Parathyroid adenoma (tissue), 2 donors: ENCODE measurements around the gene HPD.
"Not testable (repeated sequence)": the region's sequence is repeated elsewhere in the genome, so short reads cannot be mapped to it uniquely, and the experiment has no call there.

Experiments used
- H2AFZ ChIP-seq: fragments of 300-600 bp; sonication (generic); one replicate; pipeline ENCODE4 v1.7.0; 2017; ENCODE audit warnings: antibody characterized with exemption, mild to moderate bottlenecking
- H3K27ac ChIP-seq: fragments of 300-600 bp; sonication (generic); one replicate; pipeline ENCODE4 v1.7.0; 2017
- H3K27me3 ChIP-seq: fragments of 300-600 bp; sonication (generic); one replicate; pipeline ENCODE4 v1.7.0; 2017; ENCODE audit warnings: low read length; ENCODE audit not compliant: control insufficient read depth, insufficient read depth
- H3K36me3 ChIP-seq: fragments of 300-600 bp; sonication (generic); one replicate; pipeline ENCODE4 v1.7.0; 2017; ENCODE audit warnings: low read length; ENCODE audit not compliant: control insufficient read depth, insufficient read depth
- H3K4me1 ChIP-seq: fragments of 300-600 bp; sonication (generic); one replicate; pipeline ENCODE4 v1.7.0; 2017; ENCODE audit warnings: control low read depth
- H3K4me2 ChIP-seq: fragments of 300-600 bp; sonication (generic); one replicate; pipeline ENCODE4 v1.7.0; 2017; ENCODE audit warnings: low read length
- H3K4me3 ChIP-seq: fragments of 300-600 bp; sonication (generic); one replicate; pipeline ENCODE4 v1.7.0; 2017; ENCODE audit warnings: low read depth, low read length
- H3K79me2 ChIP-seq: fragments of 300-600 bp; sonication (generic); one replicate; pipeline ENCODE4 v1.7.0; 2017; ENCODE audit warnings: control low read depth
- H3K9ac ChIP-seq: fragments of 300-600 bp; sonication (generic); one replicate; pipeline ENCODE4 v1.7.0; 2017; ENCODE audit warnings: mild to moderate bottlenecking
- H3K9me3 ChIP-seq: fragments of 300-600 bp; sonication (generic); one replicate; pipeline ENCODE4 v1.7.0; 2017; ENCODE audit warnings: low read length; ENCODE audit not compliant: control insufficient read depth
- CTCF ChIP-seq: fragments of 300-600 bp; sonication (generic); IDR thresholded peaks from one replicate; pipeline ENCODE4 v1.7.0; 2017; ENCODE audit warnings: antibody characterized with exemption, mild to moderate bottlenecking
- donor health status: primary hyperparathyroidism.

The HPD gene

DNA sequence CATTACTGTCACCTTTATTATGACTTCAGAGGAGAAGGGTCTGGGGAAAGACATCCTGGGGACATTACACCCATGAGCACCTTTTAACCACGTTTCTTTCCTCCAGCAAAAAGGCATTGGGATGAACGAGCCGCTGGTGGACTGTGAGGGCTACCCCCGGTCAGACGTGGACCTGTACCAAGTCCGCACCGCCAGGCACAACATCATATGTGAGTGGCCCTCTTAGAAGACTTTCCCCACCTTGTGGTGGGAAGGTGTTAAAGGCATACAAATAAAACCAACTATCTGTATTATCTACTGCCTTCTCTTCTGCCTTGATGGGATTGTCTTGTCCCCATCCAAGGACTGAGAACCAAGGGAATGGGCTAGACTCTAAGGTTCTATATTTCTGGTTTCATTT, 36.0 kb upstream of the HPD start:
- Histone ChIP-seq H3K4me3 (no peak overlapping the region), H3K9me3 (no peaks in the 10 kb centered on the region), H3K36me3 (no peaks in the 10 kb centered on the region), H3K27ac (no peak overlapping the region), H3K4me1 (peaks cover 5% of the 10 kb centered on the region), H3K27me3 (no peaks in the 10 kb centered on the region), H3K4me2 (no peak overlapping the region), H3K79me2 (peaks cover 15% of the 10 kb centered on the region), H2AFZ (no peak overlapping the region), H3K9ac (no peak overlapping the region)
- no peak for TF ChIP-seq CTCF

GRCh38 chr12:121893961-121894460, 35.4 kb upstream of the HPD start:
- H2AFZ ChIP-seq: no peak overlapping the region
- H3K9me3 ChIP-seq: no peaks in the 10 kb centered on the region
- H3K27ac ChIP-seq: no peak overlapping the region
- TF ChIP-seq CTCF: no peak
- peaks cover 9% of the 10 kb centered on the region for H3K4me1 ChIP-seq
- H3K79me2 ChIP-seq: peaks cover 20% of the 10 kb centered on the region
- H3K9ac ChIP-seq: no peak overlapping the region
- H3K27me3 ChIP-seq: no peaks in the 10 kb centered on the region
- no peak overlapping the region for H3K4me3 ChIP-seq
- H3K36me3 ChIP-seq: no peaks in the 10 kb centered on the region
- no peak overlapping the region for H3K4me2 ChIP-seq

- peaks cover 9% of the 10 kb centered on the region for H3K4me1 ChIP-seq
Observed at GRCh38 chr12:121892673-121893561, 34.3 kb upstream of the HPD start.

GRCh38 chr12:121889661-121890060, 31.0 kb upstream of the HPD start:
- H3K27me3 ChIP-seq, H3K27ac ChIP-seq, H3K9me3 ChIP-seq, H3K36me3 ChIP-seq, H3K9ac ChIP-seq, H3K4me1 ChIP-seq, H2AFZ ChIP-seq: not testable (repeated sequence)
- H3K4me2 ChIP-seq: peak overlapping the region; percentile 71
- peaks cover 17% of the 10 kb centered on the region for H3K79me2 ChIP-seq
- H3K4me3 ChIP-seq: peak overlapping the region; percentile 97

More at GRCh38 chr12:121892673-121893561, 34.3 kb upstream of the HPD start:
- H3K36me3 ChIP-seq: no peaks in the 10 kb centered on the region
- H3K79me2 ChIP-seq: peaks cover 20% of the 10 kb centered on the region
- H3K4me3 ChIP-seq: no peak overlapping the region
- H3K4me2 ChIP-seq: no peak overlapping the region
- H2AFZ ChIP-seq: no peak overlapping the region
- TF ChIP-seq CTCF: no peak
- no peak overlapping the region for H3K9ac ChIP-seq
- H3K27ac ChIP-seq: no peak overlapping the region
- no peaks in the 10 kb centered on the region for H3K27me3 ChIP-seq
- H3K9me3 ChIP-seq: no peaks in the 10 kb centered on the region

DNA sequence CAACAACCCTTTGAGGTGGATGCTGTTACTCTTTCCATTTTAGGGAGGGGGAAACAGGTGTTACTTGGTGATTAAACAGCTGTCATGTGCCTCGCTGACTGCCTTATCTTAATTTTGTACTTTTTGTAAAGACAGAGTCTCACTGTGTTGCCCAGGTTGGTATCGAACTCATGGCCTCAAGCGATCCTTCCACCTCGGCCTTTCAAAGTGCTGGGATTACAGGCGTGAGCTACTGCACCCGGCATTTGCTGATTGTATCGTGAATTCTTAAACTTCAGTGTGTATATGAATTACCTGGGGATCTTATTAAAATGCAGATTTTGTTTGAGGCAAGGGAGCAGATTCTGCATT, 30.6 kb upstream of the HPD start:
- peak overlapping the region; percentile 61 for H3K9ac ChIP-seq
- H3K4me3 ChIP-seq: peak overlapping the region; percentile 97
- no peaks in the 10 kb centered on the region for H3K27me3 ChIP-seq
- no peak for TF ChIP-seq CTCF
- peaks cover 9% of the 10 kb centered on the region for H3K4me1 ChIP-seq
- H3K4me2 ChIP-seq: peak overlapping the region; percentile 71
- H3K9me3 ChIP-seq: no peaks in the 10 kb centered on the region
- H3K36me3 ChIP-seq: no peaks in the 10 kb centered on the region
- H3K79me2 ChIP-seq: peaks cover 17% of the 10 kb centered on the region
- H3K27ac ChIP-seq: peak overlapping the region; percentile 85
- H2AFZ ChIP-seq: peak overlapping the region; percentile 75
